Medulla oblongata (tissue), 1 donor: ENCODE measurements around the gene CNTN2.

Source experiments
- DNase-seq: peaks from one replicate; pipeline ENCODE4 v3.0.0-alpha.2; 2015; ENCODE audit errors: extremely low spot score

Gene CNTN2

GRCh38 chr1:205073511-205073910 lies 30.5 kb downstream of the CNTN2 start:
- no peak for DNase-seq

DNA sequence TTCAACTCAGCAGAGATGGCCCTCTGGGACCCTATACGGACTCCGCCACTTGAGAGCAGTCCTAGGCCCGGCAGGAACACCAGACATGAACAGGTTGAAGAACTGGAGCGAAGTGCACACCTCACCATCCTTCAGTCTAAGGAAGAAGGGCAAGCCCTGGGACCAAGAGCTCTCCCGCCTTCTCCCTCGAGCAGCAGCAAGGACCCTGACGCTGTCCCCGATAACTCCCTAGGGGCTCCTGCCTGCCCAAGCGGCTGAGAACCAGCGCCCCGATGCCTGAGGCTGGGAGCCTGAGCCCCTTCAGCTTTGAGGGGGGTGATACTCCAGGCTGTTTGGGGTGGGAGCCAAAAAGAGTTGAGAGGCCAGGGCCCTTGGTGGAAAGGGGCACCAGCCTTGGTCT lies 31.1 kb downstream of the CNTN2 start:
- no peak for DNase-seq

DNA sequence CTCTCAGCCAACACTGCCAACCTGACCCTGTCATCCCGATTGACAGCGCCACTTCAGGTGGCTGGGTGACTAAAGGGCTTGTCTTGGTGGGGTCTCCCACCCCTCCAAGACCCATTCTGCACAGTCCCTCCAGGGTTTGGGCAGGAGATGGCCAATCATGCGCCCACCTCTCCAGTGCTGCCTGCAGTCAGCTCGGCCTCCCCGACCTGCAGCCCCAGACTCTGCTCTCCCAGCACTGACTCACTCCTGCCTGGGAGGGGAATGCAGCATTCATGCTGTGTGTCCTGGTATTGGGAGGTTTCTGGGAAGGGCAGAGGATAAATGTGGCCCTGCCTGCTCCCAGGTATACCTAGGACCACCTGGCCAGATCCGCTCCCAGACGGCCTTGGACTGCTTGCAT lies 31.5 kb downstream of the CNTN2 start:
- DNase-seq, result no peak

GRCh38 chr1:205075642-205076155 lies 32.7 kb downstream of the CNTN2 start:
- DNase-seq, result no peak

- DNase-seq, result no peak
Measured at GRCh38 chr1:205076245-205076761, 33.3 kb downstream of the CNTN2 start.

DNA sequence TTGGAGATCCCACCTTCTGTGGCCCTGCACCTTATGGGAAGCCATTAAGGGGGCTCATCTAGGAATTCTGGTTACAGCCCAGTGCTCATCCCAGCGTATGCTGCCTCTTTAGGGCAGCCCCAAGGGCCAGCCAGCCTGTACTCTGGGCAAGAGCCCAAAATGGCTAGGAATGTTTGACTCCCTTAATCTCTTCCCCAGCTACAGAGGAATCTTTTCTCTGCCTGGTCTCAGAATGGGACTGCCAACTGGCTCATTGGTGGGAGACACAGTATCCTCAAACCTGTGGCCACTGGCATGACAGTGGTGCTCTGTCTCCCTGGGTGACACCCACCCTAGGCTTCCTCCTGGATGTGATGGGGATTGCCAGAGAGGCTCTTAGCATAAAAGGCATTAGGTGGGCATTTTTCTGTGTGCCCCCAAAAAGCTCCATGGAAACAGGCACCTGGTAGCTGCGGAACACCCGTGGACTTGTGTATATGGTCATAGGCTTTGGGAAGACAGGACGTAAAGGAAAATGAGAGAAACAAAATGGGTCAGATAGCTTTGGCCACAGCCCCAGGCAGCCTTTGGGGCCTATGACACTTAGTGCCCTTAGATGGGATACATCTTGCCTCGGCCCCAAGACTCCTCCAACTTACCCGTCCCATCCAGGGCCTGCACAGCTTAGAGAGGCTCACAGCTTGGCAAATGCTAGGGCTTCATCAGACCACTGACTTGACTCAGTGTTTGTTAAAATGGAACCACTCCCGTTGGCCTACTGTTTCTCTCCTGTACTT lies 34.3 kb downstream of the CNTN2 start:
- DNase-seq, result no peak

GRCh38 chr1:205077934-205078311 lies 34.9 kb downstream of the CNTN2 start:
- no peak for DNase-seq

DNA sequence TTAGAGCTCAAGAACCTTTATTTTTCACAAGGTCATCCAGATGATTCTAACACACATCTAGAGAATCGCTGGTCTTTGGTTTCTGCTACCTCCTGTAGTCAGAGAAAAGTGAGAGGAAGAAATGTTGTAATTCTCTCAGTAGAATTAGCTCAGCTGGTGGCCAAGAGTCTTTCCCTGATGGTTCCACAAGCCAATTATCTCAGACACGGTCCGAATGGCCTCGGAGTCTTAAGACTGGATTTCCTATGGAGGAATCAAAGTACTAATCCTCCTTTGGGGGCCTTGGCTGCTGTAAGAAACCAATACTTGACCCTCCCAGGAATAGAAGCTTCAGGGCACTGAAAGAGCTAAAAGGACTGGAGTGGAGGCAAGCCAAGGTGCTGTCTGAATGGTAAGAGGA lies 39.4 kb downstream of the CNTN2 start:
- no peak for DNase-seq

DNA sequence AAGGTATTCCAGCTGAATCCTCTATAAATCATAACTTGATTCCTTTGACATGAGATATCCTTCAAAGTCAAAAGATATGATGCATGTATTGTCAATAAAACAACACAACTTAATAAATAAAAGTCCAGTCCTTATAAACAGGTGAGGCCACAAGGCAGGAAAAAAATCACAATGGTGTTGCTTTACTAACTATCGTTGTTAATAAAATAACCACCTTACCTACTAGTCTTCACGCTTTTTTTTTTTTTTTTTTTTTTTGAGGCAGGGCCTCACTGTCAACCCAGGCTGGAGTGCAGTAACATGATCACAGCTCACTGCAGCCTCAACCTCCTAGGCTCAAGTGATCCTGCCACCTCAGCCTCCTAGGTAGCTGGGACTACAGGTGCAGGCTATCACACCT lies 41.3 kb downstream of the CNTN2 start, which contains the start of gene TMEM81:
TMEM81 (minus strand) TSS at position 101 of the 400 bp plus-strand sequence. CDS start 140 bp downstream, outside the sequence.
- no peak for DNase-seq

- DNase-seq, result no peak
Measured at GRCh38 chr1:205088341-205088740, 45.3 kb downstream of the CNTN2 start.

GRCh38 chr1:205091043-205091740 lies 48.2 kb downstream of the CNTN2 start:
- no peak for DNase-seq

- DNase-seq, result no peak
Measured at GRCh38 chr1:205095422-205095821, 52.4 kb downstream of the CNTN2 start.

- DNase-seq, result no peak
Measured at GRCh38 chr1:205098242-205098641, 55.2 kb downstream of the CNTN2 start.

- DNase-seq, result no peak
Measured at GRCh38 chr1:205102404-205102803, 59.4 kb downstream of the CNTN2 start.

DNA sequence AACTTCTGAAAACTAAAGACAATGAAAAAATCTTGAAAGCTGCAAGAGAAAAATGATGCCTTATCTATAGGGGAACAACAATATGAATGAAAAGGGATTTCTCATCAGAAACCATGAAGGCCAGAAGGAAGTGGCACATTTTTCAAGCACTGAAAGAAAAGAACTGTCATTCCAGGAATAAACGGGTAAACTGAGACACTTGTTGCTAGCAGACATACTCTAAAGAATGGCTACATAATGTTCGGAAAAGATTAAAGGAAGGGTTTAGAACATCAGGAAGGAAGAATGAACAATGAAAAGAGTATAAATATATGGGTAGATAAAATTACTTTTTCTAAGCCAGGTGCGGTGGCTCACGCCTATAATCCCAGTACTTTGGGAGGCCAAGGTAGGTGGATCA lies 64.3 kb downstream of the CNTN2 start:
- DNase-seq, result no peak

GRCh38 chr1:205108464-205108863 lies 65.5 kb downstream of the CNTN2 start:
- no peak for DNase-seq

DNA sequence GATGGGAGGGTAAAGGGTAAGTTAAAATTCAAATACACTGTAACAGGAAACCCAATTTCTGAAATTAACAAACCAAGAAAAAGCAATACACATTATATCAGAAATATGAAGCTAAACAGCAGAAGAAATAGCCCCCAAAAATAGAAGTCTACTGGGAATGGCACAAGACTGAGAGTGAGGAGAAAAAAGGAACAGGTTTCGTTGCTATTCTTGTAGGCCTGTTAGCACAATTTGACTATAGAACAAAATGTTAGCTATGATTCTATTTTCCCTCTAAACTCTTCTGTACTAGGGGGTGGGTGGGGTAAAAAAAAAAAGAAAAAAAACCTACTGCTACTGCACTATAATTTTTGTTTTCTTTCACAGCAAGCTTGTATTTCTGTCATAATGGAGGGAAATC lies 66.3 kb downstream of the CNTN2 start:
- no peak for DNase-seq

DNA sequence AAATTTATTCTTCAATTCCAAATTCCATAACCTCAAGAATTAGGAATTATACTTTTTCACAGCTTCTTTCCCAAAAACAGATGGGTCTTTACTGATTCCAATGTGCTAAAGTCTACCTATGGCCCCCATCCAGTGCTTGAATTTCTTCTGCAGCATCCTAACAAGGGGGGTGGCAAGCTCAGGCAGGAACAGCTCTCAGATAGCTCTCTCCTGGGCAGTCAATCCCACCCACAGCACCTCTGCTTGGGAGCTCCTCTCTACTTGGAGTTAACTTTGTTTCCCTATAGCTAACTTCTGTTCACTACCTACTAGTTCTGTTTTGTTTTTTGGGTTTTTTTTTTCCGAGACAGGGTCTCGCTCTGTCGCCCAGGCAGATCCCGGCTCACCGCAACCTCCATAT lies 66.7 kb downstream of the CNTN2 start:
- no peak for DNase-seq

GRCh38 chr1:205111354-205111753 lies 68.3 kb downstream of the CNTN2 start:
- no peak for DNase-seq

- DNase-seq, result no peak
Measured at GRCh38 chr1:205118752-205119151, 75.7 kb downstream of the CNTN2 start.

GRCh38 chr1:205121660-205122488 lies 78.9 kb downstream of the CNTN2 start, which contains the start of gene RBBP5:
Gene RBBP5 (minus strand): TSS chr1:205121978. CDS start chr1:205121873, 105 bp downstream.
- peak; percentile 97 for DNase-seq

- no peak for DNase-seq
Measured at GRCh38 chr1:205122489-205122882, 79.5 kb downstream of the CNTN2 start.
